Endothelial cell of umbilical vein (primary cell): ENCODE results near the gene NRXN3. TPM values are rescaled to one million over a fixed set of nuclear protein-coding genes. Genes with fewer than 3 reads are reported as not detected.

Source experiments
- BruUV-seq: library from RNA; stranded (reverse); fragments of 400-500 nt; replicated peaks from 2 replicates; lab custom pipeline; 2021; lab: Mats Ljungman, UMichigan
- CTCF ChIA-PET: fragments of 300-600, 350-600 bp; sonication (Branson Sonifier 250); formaldehyde crosslinking; loops from one replicate; lab custom pipeline; 2021; ENCODE audit warnings: antibody characterized with exemption, inconsistent platforms; lab: Charles Lee
- POLR2A ChIA-PET: fragments of 300-600, 350-600 bp; sonication (Branson Sonifier 250); formaldehyde crosslinking; loops from one replicate; lab custom pipeline; 2021; ENCODE audit warnings: antibody characterized with exemption, inconsistent platforms; lab: Charles Lee
- DNase-seq: peaks from one replicate; pipeline ENCODE4 v3.0.0-alpha.2; 2011; ENCODE audit warnings: low read depth, low spot score
- FAIRE-seq: peaks from 2 replicates; lab custom pipeline; 2011; peaks lifted over from hg19 to GRCh38; lab: Jason Lieb, UNC
- H2AFZ ChIP-seq: 2 replicates; pipeline ENCODE4 v1.6.0; 2012; ENCODE audit warnings: low read depth, low read length, control low read depth, inconsistent platforms
- H3K27ac ChIP-seq: 2 replicates; pipeline ENCODE4 v1.5.1; 2011; ENCODE audit warnings: low read depth, mild to moderate bottlenecking, control low read depth, low read length, moderate library complexity; ENCODE audit not compliant: insufficient read depth
- H3K27me3 ChIP-seq, 2 experiments: 2 replicates each; pipeline versions ENCODE4 v1.6.0 to v1.6.1; 2011; ENCODE audit warnings: low read length in 2 of 2, mixed read lengths in 1 of 2; ENCODE audit not compliant: control insufficient read depth in 2 of 2, insufficient read depth in 2 of 2
- H3K36me3 ChIP-seq, 2 experiments: 2 replicates in 1 of 2; 3 replicates in 1 of 2; pipeline ENCODE4 v1.5.1; 2011; ENCODE audit warnings: low read length in 2 of 2, mild to moderate bottlenecking in 1 of 2, moderate library complexity in 1 of 2; ENCODE audit not compliant: control insufficient read depth in 2 of 2, insufficient read depth in 2 of 2; ENCODE audit errors: extremely low read depth in 1 of 2
- H3K4me1 ChIP-seq: 3 replicates; pipeline ENCODE4 v1.5.1; 2011; ENCODE audit warnings: mild to moderate bottlenecking, low read length; ENCODE audit not compliant: control insufficient read depth, insufficient read depth; ENCODE audit errors: extremely low read depth
- H3K4me2 ChIP-seq: 2 replicates; pipeline ENCODE4 v1.6.1; 2011; ENCODE audit warnings: low read length, control low read depth, mixed read lengths; ENCODE audit not compliant: insufficient read depth
- H3K4me3 ChIP-seq, 3 experiments: fragments of 200-600 bp in 1 of 3; sonication (generic), shearing (Covaris generic) in 1 of 3; replicated peaks in 1 of 3; 2 replicates each; pipeline ENCODE4 v1.5.1; 2011 to 2016; ENCODE audit warnings: control low read depth in 3 of 3, low read length in 3 of 3, mild to moderate bottlenecking in 2 of 3, inconsistent platforms in 1 of 3, low read depth in 1 of 3, moderate library complexity in 1 of 3; ENCODE audit not compliant: insufficient read depth in 1 of 3
- H3K79me2 ChIP-seq: 2 replicates; pipeline ENCODE4 v1.6.0; 2012; ENCODE audit warnings: low read length, inconsistent platforms; ENCODE audit not compliant: control insufficient read depth, insufficient read depth
- H3K9ac ChIP-seq: replicated peaks from 2 replicates; pipeline ENCODE3; 2011; ENCODE audit warnings: low read length, control low read depth; ENCODE audit not compliant: insufficient read depth; ENCODE audit errors: extremely low read depth
- H3K9me1 ChIP-seq: replicated peaks from 3 replicates; pipeline ENCODE4 v1.6.0; 2011; ENCODE audit warnings: mild to moderate bottlenecking, low read length; ENCODE audit not compliant: control insufficient read depth, insufficient read depth; ENCODE audit errors: extremely low read depth
- H3K9me3 ChIP-seq: replicated peaks from 2 replicates; pipeline ENCODE4 v1.5.1; 2012; ENCODE audit warnings: low read length, inconsistent platforms; ENCODE audit not compliant: control insufficient read depth, insufficient read depth
- H4K20me1 ChIP-seq: replicated peaks from 2 replicates; pipeline ENCODE3; 2011; ENCODE audit warnings: mild to moderate bottlenecking, low read length; ENCODE audit not compliant: control insufficient read depth, insufficient read depth; ENCODE audit errors: extremely low read depth
- EZH2 ChIP-seq: IDR thresholded peaks from 2 replicates; pipeline ENCODE4 v1.6.1; 2012; ENCODE audit warnings: borderline replicate concordance, low read depth, mild to moderate bottlenecking, moderate library complexity, low read length, inconsistent platforms; ENCODE audit not compliant: severe bottlenecking
- FOS ChIP-seq: IDR thresholded peaks from 2 replicates; pipeline ENCODE4 v1.6.1; 2011; ENCODE audit warnings: mild to moderate bottlenecking, low read length, moderate library complexity, borderline replicate concordance; ENCODE audit not compliant: insufficient read depth
- GATA2 ChIP-seq: IDR thresholded peaks from 2 replicates; pipeline ENCODE4 v1.7.0; 2011; ENCODE audit warnings: low read depth, mild to moderate bottlenecking, moderate library complexity, mixed read lengths, low read length; ENCODE audit not compliant: insufficient read length, insufficient read depth
- JUN ChIP-seq: IDR thresholded peaks from 2 replicates; pipeline ENCODE4 v1.6.1; 2011; ENCODE audit warnings: borderline replicate concordance, low read depth; ENCODE audit not compliant: insufficient read length, insufficient read depth
- MYC ChIP-seq: IDR thresholded peaks from one replicate; pipeline ENCODE4 v1.6.1; 2011; ENCODE audit warnings: mild to moderate bottlenecking, low read depth, low read length
- POLR2A ChIP-seq: IDR thresholded peaks from 2 replicates; pipeline ENCODE4 v1.6.1; 2012; ENCODE audit warnings: low read depth, mild to moderate bottlenecking, control low read depth, low read length
- POLR2AphosphoS5 ChIP-seq: IDR thresholded peaks from 2 replicates; pipeline ENCODE4 v1.6.1; 2012; ENCODE audit warnings: low read depth, mild to moderate bottlenecking, control low read depth, low read length, moderate library complexity; ENCODE audit not compliant: insufficient read depth
- dilution Hi-C: fragments of 300-500 bp; cut with MboI; formaldehyde crosslinking; loops from one replicate; pipeline ENCODE4 v1.15.0; 2019; ENCODE audit warnings: low sequenced_read_pairs; ENCODE audit not compliant: extremely low pct_ligation_motif_present
- intact Hi-C: fragments of 100-400 bp; cut with micrococcal nuclease; formaldehyde crosslinking; loops from one replicate; pipeline ENCODE4 v1.10.0; 2022
- polyA plus RNA-seq, 4 experiments: library from polyadenylated mRNA; depleted of rRNA in 3 of 4; stranded (reverse) in 3 of 4; unstranded in 1 of 4; fragments of >200 nt; gene quantifications; 2 replicates each; pipeline versions ENCODE4 v1.2.1 to v1.2.3, GENCODE V29; 2011 to 2012; ENCODE audit warnings: missing spikeins in 1 of 4
- total RNA-seq: library from RNA; stranded (reverse); gene quantifications from 2 replicates; pipeline ENCODE4 v1.2.3, GENCODE V29; 2021
- TF ChIP-seq, protein P1 (sequence below): IDR thresholded peaks from 2 replicates; pipeline ENCODE4 v1.6.1; 2011; ENCODE audit not compliant: insufficient read depth, insufficient read length
- TF ChIP-seq, protein P2 (sequence below), 2 donors: IDR thresholded peaks; 1 replicate in 1 of 2; 2 replicates in 1 of 2; pipeline ENCODE4 v1.5.1; 2011; ENCODE audit warnings: low read length in 2 of 2, mild to moderate bottlenecking in 2 of 2, moderate library complexity in 2 of 2, control low read depth in 1 of 2, inconsistent platforms in 1 of 2, low read depth in 1 of 2; ENCODE audit not compliant: insufficient read depth in 1 of 2; ENCODE audit errors: extremely low read depth in 1 of 2

The NRXN3 gene
- total and polyA plus RNA-seq, 2 donors (not counting 3 experiments of a cell fraction or from before 2014, with no cell fraction given), result 0.72 to 4.2 TPM

DNA sequence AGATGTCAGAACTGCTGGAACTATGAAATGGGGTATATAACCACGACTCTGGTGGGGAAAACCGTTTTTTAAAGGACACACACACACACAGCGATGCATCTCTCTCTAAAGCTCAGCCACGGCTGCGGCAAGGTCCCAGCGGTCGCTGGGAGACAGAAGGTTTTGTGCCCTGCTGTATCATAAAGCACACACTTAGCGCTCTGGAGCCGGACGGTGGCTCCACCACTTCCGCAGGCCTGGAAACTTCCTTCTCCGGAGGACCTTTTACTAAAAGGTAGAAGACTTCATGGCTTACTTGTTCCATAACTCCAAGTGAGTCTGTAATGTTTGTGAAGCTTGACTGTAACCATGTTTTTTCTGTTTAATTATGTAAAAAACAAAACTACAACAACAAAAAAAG lies 1691.9 kb downstream of the NRXN3 start:
- TF ChIP-seq EZH2 (no peak), FOS (no peak), GATA2 (no peak), POLR2AphosphoS5 (no peak)
- TF ChIP-seq, protein P1, sequence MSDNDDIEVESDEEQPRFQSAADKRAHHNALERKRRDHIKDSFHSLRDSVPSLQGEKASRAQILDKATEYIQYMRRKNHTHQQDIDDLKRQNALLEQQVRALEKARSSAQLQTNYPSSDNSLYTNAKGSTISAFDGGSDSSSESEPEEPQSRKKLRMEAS, result no peak
- CTCF ChIA-PET, result no interaction called here
- Histone ChIP-seq H3K9ac (no peak overlapping the region), H3K27me3 (no peaks in the 10 kb centered on the region), H3K4me2 (no peak overlapping the region), H3K4me1 (no peaks in the 10 kb centered on the region), H2AFZ (no peak overlapping the region), H3K9me3 (peaks cover 3% of the 10 kb centered on the region), H3K27ac (no peak overlapping the region), H3K79me2 (no peaks in the 10 kb centered on the region), H3K9me1 (no peaks in the 10 kb centered on the region), H4K20me1 (no peaks in the 10 kb centered on the region), H3K36me3 (no peaks in the 10 kb centered on the region), H3K4me3 (no peak overlapping the region)
- intact Hi-C loops, result no loop called here
- dilution Hi-C loops, result no loop called here
- DNase-seq, result no peak
- POLR2A ChIA-PET, result no interaction called here
- no TSS peak for BruUV-seq
- no peak for FAIRE-seq

DNA sequence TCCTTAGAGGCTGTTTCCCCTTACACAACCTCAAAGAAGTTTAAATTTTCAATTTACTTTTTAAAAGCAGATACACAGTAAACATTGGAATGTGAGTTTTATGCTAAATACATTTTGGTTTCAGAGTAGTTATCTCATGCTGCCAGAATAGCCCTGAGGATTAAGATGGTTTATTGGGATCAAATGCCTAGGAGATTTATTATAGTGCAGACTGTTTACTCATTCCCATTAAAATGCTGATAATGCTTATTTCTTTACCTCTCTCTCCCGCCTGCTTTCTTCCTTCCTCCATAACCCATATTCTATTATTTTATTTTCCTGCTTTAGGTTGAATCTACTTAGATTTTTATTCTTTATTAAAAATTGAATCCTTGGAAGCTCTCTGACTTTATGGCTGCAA lies 1701.0 kb downstream of the NRXN3 start:
- dilution Hi-C loops, result no loop called here
- Histone ChIP-seq H3K27me3 (no peaks in the 10 kb centered on the region), H3K79me2 (no peaks in the 10 kb centered on the region), H3K4me3 (no peak overlapping the region), H3K9me1 (no peaks in the 10 kb centered on the region), H3K4me2 (no peak overlapping the region), H3K36me3 (no peaks in the 10 kb centered on the region), H3K4me1 (no peaks in the 10 kb centered on the region), H3K9me3 (peaks cover 2% of the 10 kb centered on the region), H3K9ac (no peak overlapping the region), H3K27ac (no peak overlapping the region), H4K20me1 (no peaks in the 10 kb centered on the region), H2AFZ (no peak overlapping the region)
- no TSS peak for BruUV-seq
- ChIA-PET CTCF (no interaction called here), POLR2A (no interaction called here)
- no peak for TF ChIP-seq POLR2AphosphoS5
- TF ChIP-seq FOS, result no peak
- TF ChIP-seq GATA2, result no peak
- TF ChIP-seq, protein P2, sequence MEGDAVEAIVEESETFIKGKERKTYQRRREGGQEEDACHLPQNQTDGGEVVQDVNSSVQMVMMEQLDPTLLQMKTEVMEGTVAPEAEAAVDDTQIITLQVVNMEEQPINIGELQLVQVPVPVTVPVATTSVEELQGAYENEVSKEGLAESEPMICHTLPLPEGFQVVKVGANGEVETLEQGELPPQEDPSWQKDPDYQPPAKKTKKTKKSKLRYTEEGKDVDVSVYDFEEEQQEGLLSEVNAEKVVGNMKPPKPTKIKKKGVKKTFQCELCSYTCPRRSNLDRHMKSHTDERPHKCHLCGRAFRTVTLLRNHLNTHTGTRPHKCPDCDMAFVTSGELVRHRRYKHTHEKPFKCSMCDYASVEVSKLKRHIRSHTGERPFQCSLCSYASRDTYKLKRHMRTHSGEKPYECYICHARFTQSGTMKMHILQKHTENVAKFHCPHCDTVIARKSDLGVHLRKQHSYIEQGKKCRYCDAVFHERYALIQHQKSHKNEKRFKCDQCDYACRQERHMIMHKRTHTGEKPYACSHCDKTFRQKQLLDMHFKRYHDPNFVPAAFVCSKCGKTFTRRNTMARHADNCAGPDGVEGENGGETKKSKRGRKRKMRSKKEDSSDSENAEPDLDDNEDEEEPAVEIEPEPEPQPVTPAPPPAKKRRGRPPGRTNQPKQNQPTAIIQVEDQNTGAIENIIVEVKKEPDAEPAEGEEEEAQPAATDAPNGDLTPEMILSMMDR (IDR thresholded peaks at IDR 0.05; ENCODE audit: extremely low read depth in 1 of 2, insufficient read depth in 1 of 2, low read depth in 1 of 2, low read length in 2 of 2), result no peak
- no peak for TF ChIP-seq EZH2
- no peak for TF ChIP-seq POLR2A
- TF ChIP-seq, protein P1, result no peak
- no peak for TF ChIP-seq MYC
- TF ChIP-seq JUN, result no peak
- no peak for FAIRE-seq
- no peak for DNase-seq
- intact Hi-C loops, result no loop called here
